MM.1S (cell line): ENCODE results near the gene TRIM63.

ENCODE experiments used
- EZH2phosphoT487 ChIP-seq: fragments of 300-600 bp; sonication (generic); IDR thresholded peaks from 2 replicates; pipeline ENCODE4 v1.6.1; 2018; ENCODE audit warnings: antibody characterized with exemption, low read length
- TF ChIP-seq, protein P1 (sequence below): fragments of 300-600 bp; sonication (generic); IDR thresholded peaks from 2 replicates; pipeline ENCODE4 v1.5.1; 2016; ENCODE audit warnings: antibody characterized with exemption, low read length, mixed read lengths

DNA sequence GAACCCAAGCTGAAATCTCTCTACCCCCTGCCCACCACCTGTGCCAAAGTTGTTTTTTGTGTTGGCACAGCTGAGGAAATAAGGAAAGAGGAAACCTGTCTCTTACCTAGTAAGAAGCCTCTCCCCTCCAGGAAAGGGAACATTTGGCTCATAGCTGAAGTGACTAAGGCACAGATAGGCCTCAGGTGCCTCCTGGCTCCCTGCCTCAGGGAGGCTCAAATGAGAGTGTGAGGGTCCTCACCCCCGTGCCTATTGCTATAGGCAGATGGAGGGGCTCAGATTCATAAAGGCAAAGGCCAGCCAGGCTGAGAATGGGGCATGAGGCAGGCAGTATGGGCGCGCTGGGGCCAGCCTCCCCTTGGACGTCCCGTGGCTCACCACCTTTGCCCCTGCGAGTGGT is 29.0 kb downstream of the TRIM63 start:
- TF ChIP-seq, protein P1, sequence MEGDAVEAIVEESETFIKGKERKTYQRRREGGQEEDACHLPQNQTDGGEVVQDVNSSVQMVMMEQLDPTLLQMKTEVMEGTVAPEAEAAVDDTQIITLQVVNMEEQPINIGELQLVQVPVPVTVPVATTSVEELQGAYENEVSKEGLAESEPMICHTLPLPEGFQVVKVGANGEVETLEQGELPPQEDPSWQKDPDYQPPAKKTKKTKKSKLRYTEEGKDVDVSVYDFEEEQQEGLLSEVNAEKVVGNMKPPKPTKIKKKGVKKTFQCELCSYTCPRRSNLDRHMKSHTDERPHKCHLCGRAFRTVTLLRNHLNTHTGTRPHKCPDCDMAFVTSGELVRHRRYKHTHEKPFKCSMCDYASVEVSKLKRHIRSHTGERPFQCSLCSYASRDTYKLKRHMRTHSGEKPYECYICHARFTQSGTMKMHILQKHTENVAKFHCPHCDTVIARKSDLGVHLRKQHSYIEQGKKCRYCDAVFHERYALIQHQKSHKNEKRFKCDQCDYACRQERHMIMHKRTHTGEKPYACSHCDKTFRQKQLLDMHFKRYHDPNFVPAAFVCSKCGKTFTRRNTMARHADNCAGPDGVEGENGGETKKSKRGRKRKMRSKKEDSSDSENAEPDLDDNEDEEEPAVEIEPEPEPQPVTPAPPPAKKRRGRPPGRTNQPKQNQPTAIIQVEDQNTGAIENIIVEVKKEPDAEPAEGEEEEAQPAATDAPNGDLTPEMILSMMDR, result no peak
- no peak for TF ChIP-seq EZH2phosphoT487
